HG03571 (cell line): ENCODE results near the gene SSBP4.
"Not testable (repeated sequence)": the region's sequence is repeated elsewhere in the genome, so short reads cannot be mapped to it uniquely, and the experiment has no call there.

Source experiments
- ATAC-seq: cut with Tn5 transposase; IDR thresholded peaks from one replicate; pipeline ENCODE4 v1.9.1; 2021; ENCODE audit not compliant: unreplicated experiment

SSBP4 gene

DNA sequence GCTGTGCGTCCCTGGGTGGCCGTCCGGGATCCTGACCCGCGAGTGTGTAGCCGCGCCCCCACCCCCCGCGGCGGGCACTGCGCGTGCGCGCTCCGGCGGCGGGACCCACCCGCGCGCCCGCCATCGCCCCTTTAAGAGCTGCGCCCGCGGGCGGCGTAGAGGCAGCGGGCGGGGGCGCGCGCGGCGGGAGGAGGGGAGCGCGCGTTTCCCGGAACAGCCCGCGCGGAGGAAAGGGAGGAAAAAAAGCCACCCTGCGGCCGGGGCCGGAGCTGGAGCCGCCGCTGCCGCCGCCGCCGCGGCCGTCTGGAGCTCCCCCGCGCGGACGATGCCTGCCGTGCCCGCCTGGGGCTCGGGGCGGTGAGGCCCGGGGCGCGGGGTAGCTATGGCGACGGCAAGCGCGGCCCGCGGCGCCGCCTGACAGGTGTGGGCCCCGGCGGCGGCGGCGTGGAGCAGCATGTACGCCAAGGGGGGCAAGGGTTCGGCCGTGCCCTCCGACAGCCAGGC is at the start of gene SSBP4:
TSS of gene SSBP4 (plus strand) at position 204 of the 504 bp plus-strand sequence. CDS start at position 455, 251 bp downstream.
- peak; percentile 31 for ATAC-seq

GRCh38 chr19:18373407-18373891 is 45.7 kb upstream of the SSBP4 start:
- no peak for ATAC-seq

DNA sequence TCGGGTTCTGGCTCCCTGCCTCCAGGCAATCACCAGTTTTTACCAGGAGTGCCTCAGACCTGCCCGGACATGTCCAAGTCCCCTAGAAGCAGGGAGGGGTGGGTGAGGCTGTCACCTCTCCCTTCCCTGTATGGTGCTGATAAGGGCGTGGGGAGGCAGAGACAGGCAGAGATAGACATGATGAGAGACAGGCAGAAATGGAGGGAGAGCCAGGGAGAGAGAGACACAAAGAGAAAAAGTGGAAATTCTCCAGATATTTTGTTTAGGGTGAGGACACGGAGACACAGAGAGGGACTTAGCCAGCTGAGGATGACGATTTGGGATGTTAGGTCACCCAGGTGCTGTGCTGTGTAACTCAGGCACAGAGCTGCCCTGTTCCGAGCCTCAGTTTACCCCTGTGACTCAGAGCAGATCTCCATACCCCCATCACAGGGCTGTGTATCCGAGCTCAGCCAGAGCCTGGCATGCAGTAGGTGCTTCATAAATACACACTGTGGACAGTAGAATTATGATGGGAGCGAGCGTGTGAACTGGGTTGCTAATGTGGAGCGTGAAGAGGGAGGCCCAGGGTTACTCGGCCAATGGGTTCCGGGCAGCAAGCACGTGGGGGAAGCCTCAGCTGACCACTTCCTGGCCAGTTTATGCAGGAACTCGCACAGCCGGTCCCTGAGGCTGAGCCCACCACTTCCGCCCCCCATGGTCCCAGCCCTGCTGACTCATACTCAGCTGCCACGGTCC is 45.1 kb upstream of the SSBP4 start:
- ATAC-seq = peak; percentile 74

- no peak for ATAC-seq
Measured at GRCh38 chr19:18377026-18377425, 42.2 kb upstream of the SSBP4 start.

DNA sequence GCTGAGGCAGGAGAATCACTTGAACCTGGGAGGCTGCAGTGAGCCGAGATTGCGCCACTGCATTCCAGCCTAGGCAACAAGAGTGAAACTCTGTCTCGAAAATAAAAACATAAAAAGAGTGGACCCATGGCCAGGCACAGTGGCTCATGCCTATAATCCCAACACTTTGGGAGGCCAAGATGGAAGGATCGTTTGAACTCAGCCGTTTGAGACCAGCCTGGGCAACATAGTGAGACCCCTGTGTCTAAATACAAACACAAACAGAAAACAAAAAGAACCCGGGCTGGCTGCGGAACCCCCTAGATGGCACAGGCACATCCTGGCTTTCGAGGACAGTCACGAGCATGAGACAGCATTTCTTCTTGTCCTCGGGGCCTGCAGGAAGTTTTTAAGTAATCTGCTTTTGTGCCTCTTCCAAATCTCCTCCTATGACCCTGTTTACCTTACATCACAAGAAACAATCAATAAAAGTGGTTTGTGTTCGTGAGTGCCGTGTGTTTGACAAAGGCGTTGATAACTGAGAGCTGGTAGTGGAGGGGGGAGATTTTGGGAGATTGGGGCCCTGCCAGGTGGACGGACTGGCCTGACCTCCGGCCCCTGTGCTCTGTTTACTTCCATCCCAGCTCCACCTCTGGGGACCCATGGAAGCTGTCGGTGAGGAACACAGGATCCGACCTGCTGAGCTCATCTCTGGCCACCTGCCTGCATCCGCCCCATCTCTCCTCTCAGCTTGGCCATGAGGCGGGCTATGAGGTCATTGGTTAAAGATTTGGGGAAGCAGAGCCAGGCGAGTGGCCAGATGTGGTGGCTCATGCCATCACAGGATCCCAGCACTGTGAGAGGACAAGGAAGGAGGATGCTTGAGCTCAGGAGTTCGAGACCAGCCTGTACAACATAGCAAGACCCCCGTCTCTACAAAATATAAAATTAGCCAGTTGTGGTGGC is 39.1 kb upstream of the SSBP4 start:
- no peak for ATAC-seq

GRCh38 chr19:18380843-18381242 is 38.4 kb upstream of the SSBP4 start:
- ATAC-seq = no peak

- not testable (repeated sequence) for ATAC-seq
Measured at GRCh38 chr19:18383622-18384021, 35.6 kb upstream of the SSBP4 start.

DNA sequence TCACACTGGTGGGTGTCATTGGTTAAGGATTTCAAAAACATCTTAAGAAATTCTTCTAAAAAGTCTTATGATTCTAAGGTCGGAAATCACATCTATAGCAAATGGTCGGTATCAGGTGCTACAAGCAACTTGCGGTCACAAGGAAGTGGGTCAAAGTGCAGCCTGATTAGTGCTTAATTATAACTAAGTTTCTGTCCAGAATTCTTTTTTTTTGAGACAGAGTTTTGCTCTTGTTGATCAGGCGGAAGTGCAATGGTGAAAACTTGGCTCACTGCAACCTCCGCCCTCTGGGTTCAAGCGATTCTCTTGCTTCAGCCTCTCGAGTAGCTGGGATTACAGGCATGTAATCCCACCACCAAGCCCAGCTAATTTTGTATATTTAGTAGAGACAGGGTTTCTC is 34.4 kb upstream of the SSBP4 start:
- ATAC-seq = no peak

GRCh38 chr19:18385359-18385674 is 33.9 kb upstream of the SSBP4 start:
- no peak for ATAC-seq

DNA sequence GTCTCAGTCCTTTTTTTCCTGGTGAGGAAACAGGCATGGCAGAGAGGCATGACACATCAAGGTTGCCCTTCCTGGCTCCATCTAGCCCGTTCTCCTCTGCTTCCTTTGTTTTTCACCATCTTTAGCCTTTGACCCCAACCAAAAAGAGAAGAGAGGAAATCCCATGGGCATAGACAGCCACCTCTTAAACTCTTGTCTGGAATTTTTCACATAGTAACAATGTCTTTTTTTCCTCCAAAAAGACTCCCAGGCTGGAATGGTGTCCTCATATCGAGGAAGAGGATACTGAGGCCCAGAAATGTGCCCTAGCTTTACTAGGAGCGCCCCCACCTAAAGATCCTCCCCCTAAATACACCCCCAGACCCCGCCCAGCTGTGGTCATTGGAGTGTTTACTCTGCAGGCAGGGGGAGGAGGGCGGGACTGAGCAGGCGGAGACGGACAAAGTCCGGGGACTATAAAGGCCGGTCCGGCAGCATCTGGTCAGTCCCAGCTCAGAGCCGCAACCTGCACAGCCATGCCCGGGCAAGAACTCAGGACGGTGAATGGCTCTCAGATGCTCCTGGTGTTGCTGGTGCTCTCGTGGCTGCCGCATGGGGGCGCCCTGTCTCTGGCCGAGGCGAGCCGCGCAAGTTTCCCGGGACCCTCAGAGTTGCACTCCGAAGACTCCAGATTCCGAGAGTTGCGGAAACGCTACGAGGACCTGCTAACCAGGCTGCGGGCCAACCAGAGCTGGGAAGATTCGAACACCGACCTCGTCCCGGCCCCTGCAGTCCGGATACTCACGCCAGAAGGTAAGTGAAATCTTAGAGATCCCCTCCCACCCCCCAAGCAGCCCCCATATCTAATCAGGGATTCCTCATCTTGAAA is 33.3 kb upstream of the SSBP4 start, which contains the start of gene GDF15:
TSS of gene GDF15 (plus strand) at position 484 of the 868 bp plus-strand sequence. CDS start at position 516, 32 bp downstream.
- no peak for ATAC-seq

DNA sequence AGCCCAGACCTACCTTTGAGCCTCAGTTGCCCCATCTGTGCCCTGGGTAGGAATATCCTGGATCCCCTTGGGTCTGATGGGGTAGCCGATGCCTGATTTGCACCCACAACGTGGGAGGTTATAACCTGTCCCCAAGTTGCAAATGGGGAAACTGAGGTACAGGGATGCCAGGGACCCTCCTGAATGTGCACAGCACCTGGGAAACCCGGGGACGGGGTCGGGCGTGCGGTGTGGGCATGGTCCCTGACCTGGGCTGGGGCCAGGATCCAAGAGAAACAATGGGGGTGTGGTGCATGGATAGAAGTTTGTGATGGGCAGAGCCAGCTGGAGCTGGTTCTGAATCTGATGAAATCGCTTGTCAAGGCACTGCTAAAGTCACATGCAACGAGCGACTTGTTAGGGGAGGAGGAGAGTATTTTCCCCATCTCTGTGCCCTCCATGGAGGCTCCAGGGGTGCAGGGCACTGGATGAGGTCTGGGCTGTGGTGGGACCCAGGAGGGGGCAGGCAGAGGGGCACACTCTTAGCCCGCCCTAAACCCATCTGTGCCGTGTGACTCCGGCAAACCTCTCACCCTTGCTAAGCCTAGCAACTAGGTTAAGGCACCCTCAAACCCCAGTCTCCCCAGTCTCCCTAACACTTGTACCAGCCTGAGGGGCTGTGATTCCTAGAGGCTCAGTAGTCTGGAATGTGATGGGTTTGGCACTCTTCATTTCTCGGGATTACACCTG is 32.5 kb upstream of the SSBP4 start:
- no peak for ATAC-seq

- ATAC-seq = peak; percentile 63
Measured at GRCh38 chr19:18388100-18388959, 30.9 kb upstream of the SSBP4 start.

GRCh38 chr19:18388960-18389725 is 30.1 kb upstream of the SSBP4 start:
- no peak for ATAC-seq

- ATAC-seq = no peak
Measured at GRCh38 chr19:18389726-18390064, 29.5 kb upstream of the SSBP4 start.

DNA sequence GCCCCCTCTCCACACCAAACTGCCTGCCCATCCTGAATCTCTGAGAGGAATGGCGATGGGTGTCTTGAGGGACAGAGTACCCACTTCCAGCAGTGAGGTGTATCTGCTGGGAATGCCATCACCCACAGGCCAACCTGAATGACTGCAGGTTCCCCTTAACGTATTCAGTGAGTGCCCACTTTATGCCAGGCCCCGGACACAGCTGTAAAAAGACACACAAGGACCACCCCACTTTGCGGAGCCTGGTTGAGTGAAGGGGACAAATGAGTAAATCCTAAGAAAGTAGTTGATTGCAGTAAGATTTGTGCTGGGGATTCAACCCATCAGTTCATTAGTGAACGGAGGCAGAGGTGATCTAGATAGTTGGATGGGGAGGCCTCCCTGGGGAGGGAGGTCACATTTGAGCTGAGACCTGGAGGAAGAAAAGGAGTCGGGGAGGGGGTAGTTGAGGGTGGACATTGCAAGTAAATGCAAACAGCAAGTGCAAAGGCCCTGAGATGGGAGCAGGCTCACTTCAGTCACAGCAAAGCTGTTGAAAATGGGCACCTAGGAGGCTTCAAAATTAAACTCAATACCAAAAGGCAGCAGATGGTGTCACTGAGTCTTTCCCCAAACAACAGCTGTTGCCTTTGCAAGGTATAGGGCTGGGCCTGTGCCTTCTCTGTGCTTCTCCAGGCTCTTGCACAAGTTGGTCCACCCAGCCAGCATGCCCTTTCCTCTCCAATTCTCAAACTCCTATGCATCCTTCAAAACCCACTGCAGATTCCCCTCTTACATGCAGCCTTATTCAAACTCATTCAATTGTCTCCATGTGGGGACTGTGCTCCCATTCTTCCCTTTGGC is 28.9 kb upstream of the SSBP4 start:
- no peak for ATAC-seq

DNA sequence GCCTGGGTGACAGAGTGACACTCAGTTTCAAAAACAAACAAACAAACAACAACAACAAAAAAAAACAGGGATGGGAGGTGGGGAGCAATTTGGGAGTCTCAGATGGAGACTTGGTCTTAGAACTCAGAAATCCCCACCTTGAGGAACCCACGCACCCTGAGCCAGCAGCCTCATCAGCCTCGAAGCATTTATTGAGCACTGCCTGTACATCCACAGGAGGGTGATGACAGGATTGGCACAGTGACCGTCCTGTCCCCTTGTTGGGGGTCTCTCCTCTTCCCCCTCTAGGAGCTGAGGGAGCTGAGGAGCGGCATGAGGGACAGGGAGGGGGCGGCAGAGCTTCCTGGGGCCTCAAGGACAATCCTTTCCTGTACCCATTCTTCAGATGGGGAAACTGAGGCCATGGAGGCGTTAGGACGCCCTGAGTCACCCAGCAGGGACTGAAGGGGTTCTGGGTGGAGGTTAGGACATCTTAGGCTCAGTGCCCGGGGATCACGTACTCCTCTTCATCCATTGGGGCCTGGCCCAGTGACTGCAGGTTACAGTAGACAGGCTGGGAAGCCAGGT is 27.6 kb upstream of the SSBP4 start:
- no peak for ATAC-seq

- no peak for ATAC-seq
Measured at GRCh38 chr19:18392417-18392816, 26.8 kb upstream of the SSBP4 start.
